ENCODE results near the gene LHFPL3.

Gene LHFPL3

GRCh38 chr7:104328970-104329825, 795 bp downstream of the LHFPL3 start:
- in situ Hi-C loops (cut with MboI; ENCODE audit: low pct_unique_long_range_greater_than_20kb, low sequenced_read_pairs, unreplicated experiment), result no loop called here

GRCh38 chr7:104341546-104341945, 13.1 kb downstream of the LHFPL3 start:
- in situ Hi-C loops (cut with MboI; ENCODE audit: low pct_unique_long_range_greater_than_20kb, low sequenced_read_pairs, unreplicated experiment), result no loop called here
- TF ChIP-seq CTCF (IDR thresholded peaks at IDR 0.05; ENCODE audit: extremely low read depth, insufficient read depth, missing control alignments), result peak; percentile 48
- peak; percentile 25 for DNase-seq (ENCODE audit: low spot score)

More at GRCh38 chr7:104328970-104329825, 795 bp downstream of the LHFPL3 start:
- no peak for TF ChIP-seq CTCF (IDR thresholded peaks at IDR 0.05; ENCODE audit: extremely low read depth, insufficient read depth, missing control alignments)
- DNase-seq (ENCODE audit: low spot score), result no peak

GRCh38 chr7:104352736-104353135, 24.3 kb downstream of the LHFPL3 start:
- no peak for TF ChIP-seq CTCF (IDR thresholded peaks at IDR 0.05; ENCODE audit: extremely low read depth, insufficient read depth, missing control alignments)
- in situ Hi-C loops (cut with MboI; ENCODE audit: low pct_unique_long_range_greater_than_20kb, low sequenced_read_pairs, unreplicated experiment), result no loop called here
- no peak for DNase-seq (ENCODE audit: low spot score)

GRCh38 chr7:104357166-104357565, 28.8 kb downstream of the LHFPL3 start:
- in situ Hi-C loops (cut with MboI; ENCODE audit: low pct_unique_long_range_greater_than_20kb, low sequenced_read_pairs, unreplicated experiment), result no loop called here
- no peak for DNase-seq (ENCODE audit: low spot score)
- no peak for TF ChIP-seq CTCF (IDR thresholded peaks at IDR 0.05; ENCODE audit: extremely low read depth, insufficient read depth, missing control alignments)

- in situ Hi-C loops (cut with MboI; ENCODE audit: low pct_unique_long_range_greater_than_20kb, low sequenced_read_pairs, unreplicated experiment), result no loop called here
- no peak for TF ChIP-seq CTCF (IDR thresholded peaks at IDR 0.05; ENCODE audit: extremely low read depth, insufficient read depth, missing control alignments)
- no peak for DNase-seq (ENCODE audit: low spot score)
These were observed 30.2 kb downstream of the LHFPL3 start for GRCh38 chr7:104358446-104359132.

- in situ Hi-C loops (cut with MboI; ENCODE audit: low pct_unique_long_range_greater_than_20kb, low sequenced_read_pairs, unreplicated experiment), result no loop called here
- no peak for DNase-seq (ENCODE audit: low spot score)
- no peak for TF ChIP-seq CTCF (IDR thresholded peaks at IDR 0.05; ENCODE audit: extremely low read depth, insufficient read depth, missing control alignments)
These were observed 34.4 kb downstream of the LHFPL3 start for GRCh38 chr7:104362756-104363155.

All from GM13977 (cell line).